Lung (tissue), 12 donors: ENCODE results near the gene CPED1. TPM values are rescaled to one million over a fixed set of nuclear protein-coding genes. Genes with fewer than 3 reads are reported as not detected.
"Not testable (repeated sequence)": the region's sequence is repeated elsewhere in the genome, so short reads cannot be mapped to it uniquely, and the experiment has no call there.

Experiments used
- ATAC-seq: fragments of 200-7000 bp; cut with Tn5 transposase; one replicate; pipeline ENCODE4 v1.9.1; 2020; ENCODE audit warnings: moderate number of reproducible peaks; ENCODE audit not compliant: insufficient read depth, low FRiP score
- DNase-seq, 3 donors: peaks; one replicate each; pipeline ENCODE4 v3.0.0-alpha.2; 2013 to 2017
- H3K27ac ChIP-seq, 2 donors: one replicate each; pipeline ENCODE4 v1.5.1; 2013; ENCODE audit warnings: mild to moderate bottlenecking in 2 of 2, moderate library complexity in 2 of 2, control low read depth in 1 of 2, inconsistent platforms in 1 of 2, low read depth in 1 of 2, low read length in 1 of 2
- H3K27me3 ChIP-seq, 3 donors: one replicate each; pipeline ENCODE4 v1.5.1; 2013; ENCODE audit warnings: low read length in 2 of 3; ENCODE audit not compliant: control insufficient read depth in 3 of 3, insufficient read depth in 3 of 3
- H3K36me3 ChIP-seq, 4 donors: one replicate each; pipeline ENCODE4 v1.5.1; 2013; ENCODE audit warnings: low read length in 4 of 4, mild to moderate bottlenecking in 1 of 4, moderate library complexity in 1 of 4; ENCODE audit not compliant: control insufficient read depth in 4 of 4, insufficient read depth in 4 of 4
- H3K4me1 ChIP-seq, 5 donors: one replicate each; pipeline ENCODE4 v1.5.1; 2013; ENCODE audit warnings: low read length in 5 of 5, mild to moderate bottlenecking in 2 of 5, moderate library complexity in 1 of 5; ENCODE audit not compliant: control insufficient read depth in 5 of 5, insufficient read depth in 5 of 5
- H3K4me3 ChIP-seq: one replicate; pipeline ENCODE4 v1.5.1; 2013; ENCODE audit warnings: mild to moderate bottlenecking, control low read depth, moderate library complexity
- H3K9ac ChIP-seq, 2 donors: one replicate each; pipeline ENCODE4 v1.5.1; 2013; ENCODE audit warnings: low read length in 2 of 2, control low read depth in 1 of 2; ENCODE audit not compliant: insufficient read depth in 1 of 2
- H3K9me3 ChIP-seq, 4 donors: one replicate each; pipeline ENCODE4 v1.5.1; 2013; ENCODE audit warnings: low read length in 3 of 4, mild to moderate bottlenecking in 1 of 4, moderate library complexity in 1 of 4; ENCODE audit not compliant: control insufficient read depth in 4 of 4, insufficient read depth in 3 of 4
- CTCF ChIP-seq: IDR thresholded peaks from 2 replicates; pipeline ENCODE4 v1.5.1; 2012; ENCODE audit warnings: mild to moderate bottlenecking; ENCODE audit errors: control extremely low read depth, extremely low read depth
- WGBS, 2 donors: extraction: QIAGEN DNeasy Blood & Tissue Kit; methylation state at CpG; one replicate each; pipeline ENCODE4 v1.1.7; 2013; 5-methylcytosine and 5-hydroxymethylcytosine counted together
- polyA plus RNA-seq, 2 donors: library from polyadenylated mRNA; stranded (reverse); fragments of 200-250 nt; gene quantifications; one replicate each; pipeline ENCODE4 v1.2.1, GENCODE V29; 2013
- total RNA-seq, 2 donors: library from RNA; depleted of rRNA in 1 of 2; stranded (reverse); fragments of >200 nt in 1 of 2; gene quantifications; one replicate each; pipeline ENCODE4 v1.2.1, GENCODE V29; 2014 to 2021
- donor health status: control.
- donor health status: control.
- donor health status: Bipolar disorder and iron deficiency.
- donor health status: healthy.
- donor health status: DM: yes; HTN: yes; CAD: no.

CPED1 gene
- total and polyA plus RNA-seq, 4 donors, result 1.8 to 32.3 (median 7.4) TPM

- Histone ChIP-seq H3K4me3 (no peak overlapping the region), H3K27me3 (no peaks in the 10 kb centered on the region), H3K4me1 (peaks cover 0 to 47% (median 0%) of the 10 kb centered on the region in 5 donors), H3K9me3 (no peaks in the 10 kb centered on the region), H3K9ac (no peak overlapping the region), H3K27ac (peak overlapping the region in 1 of 2 donors; percentile 33), H3K36me3 (no peaks in the 10 kb centered on the region)
- ATAC-seq (no peak), DNase-seq (no peak)
- no peak for TF ChIP-seq CTCF
- 85 to 86% methylated on average over 5 of the region's 5 CpGs for WGBS, 2 donors
Measured at GRCh38 chr7:121002757-121003200, 14.3 kb downstream of the CPED1 start.

- no peak overlapping the region for H3K9ac ChIP-seq
- ATAC-seq (no peak), DNase-seq (no peak)
- no peaks in the 10 kb centered on the region for H3K9me3 ChIP-seq
- no peak overlapping the region for H3K4me3 ChIP-seq
- H3K27ac ChIP-seq, result no peak overlapping the region
- H3K4me1 ChIP-seq, result peaks cover 0 to 44% (median 0%) of the 10 kb centered on the region in 5 donors
- H3K36me3 ChIP-seq, result no peaks in the 10 kb centered on the region
- WGBS, 2 donors, result 68 to 87% methylated on average over 5 of the region's 5 CpGs
- TF ChIP-seq CTCF, result no peak
- no peaks in the 10 kb centered on the region for H3K27me3 ChIP-seq
Measured at GRCh38 chr7:121003986-121004685, 15.6 kb downstream of the CPED1 start.

GRCh38 chr7:121005058-121005457 is 16.5 kb downstream of the CPED1 start:
- H3K4me1 ChIP-seq, result peaks cover 0 to 37% (median 0%) of the 10 kb centered on the region in 5 donors
- H3K27me3 ChIP-seq, DNase-seq, H3K4me3 ChIP-seq, H3K9ac ChIP-seq, H3K9me3 ChIP-seq, H3K36me3 ChIP-seq, ATAC-seq, H3K27ac ChIP-seq: not testable (repeated sequence)
- WGBS, 2 donors, result 93 to 97% methylated on average over 4 of the region's 4 CpGs

- Histone ChIP-seq H3K27me3 (no peaks in the 10 kb centered on the region), H3K27ac (no peak overlapping the region), H3K4me3 (no peak overlapping the region), H3K9me3 (no peaks in the 10 kb centered on the region), H3K4me1 (peaks cover 0 to 39% (median 0%) of the 10 kb centered on the region in 5 donors), H3K9ac (no peak overlapping the region), H3K36me3 (no peaks in the 10 kb centered on the region)
- peak in 1 of 3 donors; percentile 50 for DNase-seq
- ATAC-seq, result no peak
- WGBS, 2 donors, result 79 to 80% methylated on average over 4 of the region's 4 CpGs
- no peak for TF ChIP-seq CTCF
Measured at GRCh38 chr7:121005996-121006584, 17.6 kb downstream of the CPED1 start.
